A549 (cell line): ENCODE measurements around the gene DDX39B.

Source experiments
- MAFK ChIP-seq: fragments of 450-650 bp; IDR thresholded peaks from 2 replicates; pipeline ENCODE4 v1.6.1; 2014; ENCODE audit not compliant: partially characterized antibody
- RFX5 ChIP-seq: fragments of 450-650 bp; IDR thresholded peaks from 2 replicates; pipeline ENCODE4 v1.7.1; 2014; ENCODE audit warnings: antibody characterized with exemption, mild to moderate bottlenecking, moderate library complexity
- TF ChIP-seq, protein P1 (sequence below): IDR thresholded peaks from 2 replicates; pipeline ENCODE4 v1.6.1; 2012; ENCODE audit warnings: low read depth, borderline replicate concordance

DNA sequence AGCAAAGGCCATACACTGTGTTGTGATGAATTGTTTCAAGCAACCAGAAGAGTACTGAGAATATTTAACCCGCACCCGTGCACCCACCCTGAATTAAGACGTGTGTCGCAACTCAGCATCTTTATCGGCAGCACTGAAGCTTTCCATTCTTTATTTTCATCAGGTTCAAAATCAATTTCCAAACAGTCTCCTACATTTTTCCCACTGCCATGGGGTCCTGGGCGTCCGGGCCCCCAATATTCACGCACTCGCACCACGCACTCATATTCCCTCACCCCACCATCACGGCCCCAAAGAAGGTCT, 38.6 kb upstream of the DDX39B start:
- TF ChIP-seq RFX5 (no peak), MAFK (no peak)
- TF ChIP-seq, protein P1, sequence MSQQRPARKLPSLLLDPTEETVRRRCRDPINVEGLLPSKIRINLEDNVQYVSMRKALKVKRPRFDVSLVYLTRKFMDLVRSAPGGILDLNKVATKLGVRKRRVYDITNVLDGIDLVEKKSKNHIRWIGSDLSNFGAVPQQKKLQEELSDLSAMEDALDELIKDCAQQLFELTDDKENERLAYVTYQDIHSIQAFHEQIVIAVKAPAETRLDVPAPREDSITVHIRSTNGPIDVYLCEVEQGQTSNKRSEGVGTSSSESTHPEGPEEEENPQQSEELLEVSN, result no peak
